Measurements from ENCODE around the gene RNASE12.

RNASE12 gene

GRCh38 chr14:20610002-20610765 lies 19.0 kb upstream of the RNASE12 start:
- peak; percentile 75 for DNase-seq (ENCODE audit: extremely low read depth, insufficient read length)
- Histone ChIP-seq H3K4me3 (replicated peaks; ENCODE audit: low read depth, low read length) (peak overlapping the region; percentile 77), H3K27me3 (replicated peaks; ENCODE audit: control insufficient read depth, insufficient read depth, low read length) (no peaks in the 10 kb centered on the region), H3K36me3 (ENCODE audit: control insufficient read depth, insufficient read depth, low read length) (no peaks in the 10 kb centered on the region)
- no peak for TF ChIP-seq CTCF (IDR thresholded peaks at IDR 0.05; ENCODE audit: insufficient read depth, low read length, poor library complexity, severe bottlenecking)

- Histone ChIP-seq H3K4me3 (replicated peaks; ENCODE audit: low read depth, low read length) (peak overlapping the region; percentile 77), H3K27me3 (replicated peaks; ENCODE audit: control insufficient read depth, insufficient read depth, low read length) (no peaks in the 10 kb centered on the region), H3K36me3 (ENCODE audit: control insufficient read depth, insufficient read depth, low read length) (no peaks in the 10 kb centered on the region)
- DNase-seq (ENCODE audit: extremely low read depth, insufficient read length), result peak; percentile 80
- peak; percentile 92 for TF ChIP-seq CTCF (IDR thresholded peaks at IDR 0.05; ENCODE audit: insufficient read depth, low read length, poor library complexity, severe bottlenecking)
Observed at GRCh38 chr14:20609215-20610001, 18.2 kb upstream of the RNASE12 start.

- Histone ChIP-seq H3K36me3 (ENCODE audit: control insufficient read depth, insufficient read depth, low read length) (no peaks in the 10 kb centered on the region), H3K27me3 (replicated peaks; ENCODE audit: control insufficient read depth, insufficient read depth, low read length) (no peaks in the 10 kb centered on the region), H3K4me3 (replicated peaks; ENCODE audit: low read depth, low read length) (no peak overlapping the region)
- no peak for TF ChIP-seq CTCF (IDR thresholded peaks at IDR 0.05; ENCODE audit: insufficient read depth, low read length, poor library complexity, severe bottlenecking)
- DNase-seq (ENCODE audit: extremely low read depth, insufficient read length), result no peak
Observed at GRCh38 chr14:20608383-20609110, 17.4 kb upstream of the RNASE12 start.

DNA sequence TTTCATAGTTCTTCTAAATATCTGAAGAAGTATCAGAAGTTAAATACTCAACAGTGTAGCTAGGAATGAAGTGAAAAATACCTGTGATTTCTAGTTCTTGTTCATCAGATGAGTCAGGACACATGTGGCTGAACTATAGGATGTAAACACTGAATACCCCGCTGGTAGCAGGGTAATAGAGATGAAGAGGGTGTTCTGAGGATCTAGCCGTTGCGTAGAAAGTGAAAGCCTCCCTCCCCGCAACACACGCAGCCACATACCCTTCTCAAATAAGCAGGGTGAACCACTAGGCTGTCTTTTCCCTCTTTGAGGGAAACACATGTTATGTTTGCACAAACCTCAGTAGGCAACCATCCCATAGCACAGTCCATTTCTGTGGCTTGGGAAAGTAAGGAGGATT lies 16.4 kb upstream of the RNASE12 start:
- no peaks in the 10 kb centered on the region for H3K36me3 ChIP-seq (ENCODE audit: control insufficient read depth, insufficient read depth, low read length)
- no peak for TF ChIP-seq CTCF (IDR thresholded peaks at IDR 0.05; ENCODE audit: insufficient read depth, low read length, poor library complexity, severe bottlenecking)
- no peak for DNase-seq (ENCODE audit: extremely low read depth, insufficient read length)
- H3K27me3 ChIP-seq (replicated peaks; ENCODE audit: control insufficient read depth, insufficient read depth, low read length), result no peaks in the 10 kb centered on the region
- no peak overlapping the region for H3K4me3 ChIP-seq (replicated peaks; ENCODE audit: low read depth, low read length)

GRCh38 chr14:20606902-20607242 lies 15.7 kb upstream of the RNASE12 start:
- TF ChIP-seq CTCF (IDR thresholded peaks at IDR 0.05; ENCODE audit: insufficient read depth, low read length, poor library complexity, severe bottlenecking), result no peak
- DNase-seq (ENCODE audit: extremely low read depth, insufficient read length), result no peak
- H3K36me3 ChIP-seq (ENCODE audit: control insufficient read depth, insufficient read depth, low read length), result no peaks in the 10 kb centered on the region
- no peaks in the 10 kb centered on the region for H3K27me3 ChIP-seq (replicated peaks; ENCODE audit: control insufficient read depth, insufficient read depth, low read length)
- H3K4me3 ChIP-seq (replicated peaks; ENCODE audit: low read depth, low read length), result no peak overlapping the region

All from GM06990 (cell line).